Epithelial cell of prostate (primary cell): Measurements from ENCODE around the gene CCDC27.
"Not testable (repeated sequence)": the region's sequence is repeated elsewhere in the genome, so short reads cannot be mapped to it uniquely, and the experiment has no call there.

Experiments used
- DNase-seq: peaks from one replicate; pipeline ENCODE4 v3.0.0-alpha.2; 2011; ENCODE audit warnings: low read depth, low spot score
- H3K27ac ChIP-seq: fragments of 450-650 bp; 2 replicates; pipeline ENCODE4 v1.5.1; 2017; ENCODE audit warnings: mild to moderate bottlenecking

The CCDC27 gene

GRCh38 chr1:3787349-3787715 lies 35.1 kb downstream of the CCDC27 start:
- DNase-seq: no peak
- H3K27ac ChIP-seq: no peak overlapping the region

DNA sequence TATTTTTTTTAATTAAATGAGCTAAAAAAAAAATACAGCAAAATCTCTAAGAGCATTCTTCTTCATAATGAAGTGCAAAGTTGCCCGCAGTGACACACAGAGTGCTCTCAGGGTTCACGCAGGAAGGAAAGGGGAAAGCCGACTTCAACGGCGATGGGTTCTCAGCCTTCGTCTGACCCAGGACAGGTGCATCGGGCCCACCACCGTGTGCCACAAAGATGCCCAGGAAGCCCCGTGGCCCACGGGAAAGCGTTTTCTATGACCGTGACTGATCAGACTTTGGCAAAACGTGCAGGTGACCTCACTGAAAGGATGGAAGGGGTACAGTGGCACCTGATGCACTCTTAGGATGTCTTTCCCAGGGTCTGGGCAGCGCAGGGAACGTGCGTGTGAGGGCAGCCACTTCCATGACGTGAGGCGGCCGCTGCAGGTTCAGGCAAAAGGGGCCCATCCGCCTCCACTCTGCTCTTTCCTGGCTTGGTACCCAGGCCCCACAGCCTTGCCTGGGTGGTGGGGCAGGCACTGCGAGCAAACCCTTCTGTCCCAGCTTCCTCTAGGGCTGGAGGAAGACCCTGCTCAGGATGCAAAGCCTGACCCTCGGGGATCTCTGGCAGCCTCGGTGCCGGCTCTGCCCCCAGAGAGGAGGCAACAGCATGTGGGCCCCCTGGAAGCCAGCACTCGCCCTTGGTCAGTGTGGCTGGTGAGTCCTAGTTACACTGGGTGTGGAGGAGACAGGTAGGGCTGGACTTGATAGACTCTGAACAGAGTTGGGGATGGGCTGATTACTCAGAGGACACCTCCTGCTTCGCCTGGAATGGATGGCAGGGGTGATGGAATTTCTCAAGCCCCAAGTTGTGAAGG lies 35.7 kb downstream of the CCDC27 start:
- H3K27ac ChIP-seq: peak overlapping the region; percentile 30
- DNase-seq: no peak

DNA sequence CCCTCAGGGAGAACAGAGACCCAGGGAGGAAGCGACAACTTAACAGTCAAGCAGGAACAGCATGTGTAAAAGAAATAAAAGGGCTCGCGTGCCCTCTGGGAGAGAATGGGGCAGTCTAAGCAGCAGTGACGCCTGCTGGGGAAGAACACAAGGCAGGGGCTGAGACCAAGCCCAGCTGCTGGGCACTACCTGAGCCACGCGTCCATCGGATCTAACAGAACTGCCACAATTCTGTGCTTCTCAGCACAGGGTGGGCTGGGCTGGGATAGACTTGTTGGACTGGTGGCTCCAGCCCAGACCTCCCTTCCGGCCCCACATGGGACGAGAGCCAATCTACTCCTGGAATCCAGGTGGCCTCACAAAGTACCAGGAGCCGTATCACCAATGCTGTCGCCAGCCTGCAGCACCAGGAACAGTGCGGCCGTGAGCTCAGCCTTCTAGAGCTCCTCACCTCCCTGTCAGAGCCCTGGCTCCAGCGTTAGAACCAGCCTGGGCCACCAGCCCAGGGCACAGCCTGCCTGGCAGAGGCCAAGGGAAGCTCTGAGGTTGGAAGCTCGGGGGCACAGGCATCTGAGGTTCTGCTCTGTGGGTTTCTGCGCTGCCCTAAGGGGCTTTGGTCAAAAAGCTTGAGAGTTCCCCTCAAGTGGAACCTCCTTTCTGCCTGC lies 36.6 kb downstream of the CCDC27 start:
- H3K27ac ChIP-seq: peak overlapping the region; percentile 30
- no peak for DNase-seq

DNA sequence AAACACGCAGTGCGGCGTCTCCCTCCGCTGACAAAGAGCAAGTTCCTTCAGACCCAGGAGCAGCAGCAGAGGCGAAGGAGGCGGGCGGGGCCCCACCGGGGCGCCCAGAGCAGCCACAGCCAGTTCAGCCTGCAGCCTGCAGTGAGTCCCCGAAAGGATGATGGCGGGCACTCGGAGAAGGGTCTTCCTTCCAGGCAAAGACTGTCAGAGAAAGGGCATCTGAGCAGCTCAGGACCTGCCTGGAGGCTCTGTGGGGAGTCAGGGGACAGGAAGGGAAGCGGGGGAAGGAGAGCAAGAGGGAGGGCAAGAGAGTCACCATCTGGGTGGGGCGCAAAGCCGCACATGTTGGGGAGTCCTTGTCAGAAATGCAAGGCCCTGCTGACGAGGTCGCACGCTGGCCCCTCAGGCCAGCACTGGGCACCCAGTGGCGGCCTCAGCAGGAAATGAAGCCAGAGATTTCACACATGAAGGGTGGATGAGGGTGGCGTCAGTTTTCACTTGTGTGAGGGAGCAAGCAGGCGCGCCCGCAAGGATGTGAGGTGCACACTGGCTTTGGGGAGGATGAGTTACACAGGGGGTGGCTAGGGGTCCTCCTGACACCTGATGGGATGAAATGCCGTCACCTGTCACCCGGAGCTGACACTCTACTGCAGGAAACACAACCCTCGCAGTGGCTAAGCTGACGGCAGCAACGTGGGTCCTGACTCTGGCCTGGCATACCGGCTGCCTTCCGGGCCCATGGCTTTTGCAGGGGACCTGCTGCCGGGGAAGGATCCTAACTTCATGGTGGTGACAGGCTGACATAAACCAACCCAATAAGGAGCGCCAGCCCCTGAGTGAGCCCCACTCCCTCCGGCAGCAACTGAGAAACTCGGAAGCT lies 37.4 kb downstream of the CCDC27 start:
- no peak for DNase-seq

GRCh38 chr1:3790500-3790923 lies 38.3 kb downstream of the CCDC27 start:
- DNase-seq: no peak
- H3K27ac ChIP-seq: no peak overlapping the region

More for the DNA sequence above, 37.4 kb downstream of the CCDC27 start:
- peak overlapping the region; percentile 30 for H3K27ac ChIP-seq

DNA sequence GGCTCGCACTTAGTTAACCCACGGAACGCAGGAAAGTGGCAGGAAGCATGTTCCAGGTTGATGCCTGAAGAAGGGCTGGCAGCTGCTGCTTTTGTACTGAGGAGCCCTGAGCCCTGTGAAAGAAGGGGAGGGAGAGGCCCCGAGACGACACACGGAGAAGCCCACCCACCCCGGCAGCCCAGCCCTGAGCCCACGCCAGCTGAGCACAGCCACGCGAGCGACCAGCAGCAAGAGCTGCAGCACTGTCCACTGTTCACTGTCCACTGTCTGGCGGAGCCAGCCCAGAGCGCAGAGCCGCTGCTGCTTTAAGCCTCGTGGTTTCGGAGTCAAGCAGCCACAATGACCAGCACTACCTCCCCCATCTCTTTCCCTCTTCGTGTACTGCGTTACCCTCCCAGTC lies 38.7 kb downstream of the CCDC27 start:
- DNase-seq: no peak
- H3K27ac ChIP-seq: no peak overlapping the region

DNA sequence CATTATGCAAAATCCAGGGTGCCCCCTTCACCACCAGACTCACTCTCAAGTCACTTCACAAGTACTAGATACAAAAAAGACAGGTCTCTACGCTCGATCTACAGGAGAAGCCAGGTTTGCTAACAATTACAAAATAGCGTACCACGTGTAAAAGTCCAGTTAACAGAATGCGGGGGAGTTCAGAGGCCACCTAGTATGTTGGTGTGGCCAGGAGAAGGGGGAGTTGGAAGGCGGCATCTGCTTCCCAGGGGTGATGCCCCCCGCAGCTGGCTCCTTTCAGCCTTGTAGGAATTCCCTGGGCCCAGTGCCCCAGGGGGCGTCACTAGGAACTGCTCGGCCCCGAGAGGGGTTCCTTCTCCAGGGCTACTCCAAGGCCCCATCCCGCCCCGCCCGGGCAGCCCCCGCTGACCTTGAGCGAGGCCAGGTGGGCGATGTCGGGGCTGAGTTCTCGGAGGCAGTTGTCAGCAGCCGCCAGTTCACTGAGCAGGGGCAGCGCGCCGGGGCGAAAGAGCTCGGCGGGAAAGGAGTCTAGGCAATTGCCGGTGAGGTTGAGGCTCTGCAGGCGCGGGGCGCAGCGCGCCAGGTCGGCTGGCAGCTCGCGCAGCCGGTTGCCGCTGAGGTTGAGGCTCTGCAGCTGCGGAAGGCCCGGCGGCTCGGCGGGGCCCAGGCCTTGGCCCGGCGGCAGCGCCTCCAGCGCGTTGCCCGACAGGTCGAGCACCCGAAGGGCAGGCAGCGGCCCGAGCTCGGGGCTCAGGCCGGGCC lies 43.4 kb downstream of the CCDC27 start:
- H3K27ac ChIP-seq: peak overlapping the region; percentile 33
- DNase-seq: no peak

DNA sequence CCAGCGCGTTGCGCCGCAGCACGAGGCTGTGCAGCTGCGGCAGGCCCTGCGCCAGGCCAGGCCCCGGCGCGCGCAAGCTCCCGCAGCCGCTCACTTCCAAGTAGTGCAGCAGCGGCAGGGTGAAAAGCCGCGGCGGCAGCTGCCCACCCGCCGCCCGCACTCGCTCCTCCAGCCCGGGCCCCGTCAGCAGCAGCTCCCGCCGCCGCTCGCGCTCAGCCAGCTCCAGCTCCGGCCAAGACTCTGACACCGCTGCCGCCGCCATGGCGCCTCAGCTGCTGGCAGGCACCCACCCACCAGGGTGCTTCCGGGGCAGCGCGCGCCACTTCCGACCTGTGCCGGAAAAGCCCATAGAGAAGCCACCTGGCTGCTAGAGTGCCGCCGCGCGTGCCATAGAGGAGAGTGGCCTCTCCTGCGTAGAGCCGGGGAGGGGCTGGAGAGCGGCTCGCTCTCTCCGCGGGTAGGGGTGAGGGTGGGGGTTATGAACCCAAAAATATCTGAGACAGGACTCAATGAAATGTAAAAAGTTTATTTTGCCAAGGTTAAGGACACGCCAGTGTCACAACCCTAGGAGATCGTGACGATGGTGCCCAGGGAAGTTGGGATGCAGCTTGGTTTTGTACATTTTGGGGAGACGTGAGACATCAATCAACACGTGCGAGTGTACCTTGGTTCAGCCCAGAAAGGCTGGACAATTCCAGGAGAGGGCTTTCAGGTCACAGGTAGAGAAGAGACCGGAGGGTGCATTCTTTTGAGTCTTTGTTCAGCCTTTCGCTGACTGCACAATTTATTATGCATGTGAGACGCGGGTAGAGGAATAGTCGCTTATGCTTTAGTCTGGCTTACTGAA lies 44.2 kb downstream of the CCDC27 start, which contains the start of gene LRRC47:
Gene LRRC47 (minus strand): TSS at position 284 of the 847 bp plus-strand sequence. CDS start 22 bp downstream, at position 262.
- DNase-seq: peak; percentile 59
- peak within 1 kb of the TSS; percentile 33 for H3K27ac ChIP-seq

GRCh38 chr1:3799976-3800685 lies 47.9 kb downstream of the CCDC27 start:
- no peak for DNase-seq
- no peak overlapping the region for H3K27ac ChIP-seq

- H3K27ac ChIP-seq, DNase-seq: not testable (repeated sequence)
Observed at GRCh38 chr1:3800795-3801194, 48.5 kb downstream of the CCDC27 start.

- no peak for DNase-seq
- H3K27ac ChIP-seq: no peak overlapping the region
Observed at GRCh38 chr1:3803905-3804626, 51.8 kb downstream of the CCDC27 start.

GRCh38 chr1:3804627-3804944 lies 52.3 kb downstream of the CCDC27 start:
- DNase-seq, H3K27ac ChIP-seq: not testable (repeated sequence)

DNA sequence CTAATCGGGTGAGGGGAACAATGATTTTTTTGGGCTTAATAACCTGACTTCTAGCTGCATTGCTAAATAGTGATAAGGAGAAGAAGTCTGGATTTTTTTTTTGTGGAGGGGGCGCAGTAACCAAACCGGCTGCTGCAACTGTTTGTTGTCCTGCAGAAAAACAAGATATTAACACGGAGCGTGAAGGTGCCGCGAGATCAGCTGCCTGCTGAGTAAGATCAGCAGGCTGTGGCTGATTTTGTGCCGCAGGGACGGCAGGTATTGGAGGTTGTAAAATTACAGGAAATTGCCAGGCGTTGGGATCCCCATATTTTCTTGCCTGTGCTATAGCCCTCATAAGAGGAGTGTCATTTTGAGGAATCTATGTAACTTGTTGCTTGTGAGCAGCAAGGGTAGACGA lies 52.8 kb downstream of the CCDC27 start:
- no peak for DNase-seq
- H3K27ac ChIP-seq: no peak overlapping the region

- no peak for DNase-seq
- H3K27ac ChIP-seq: no peak overlapping the region
Observed at GRCh38 chr1:3807769-3808168, 55.5 kb downstream of the CCDC27 start.

GRCh38 chr1:3809680-3810079 lies 57.4 kb downstream of the CCDC27 start:
- no peak for DNase-seq
- no peak overlapping the region for H3K27ac ChIP-seq

DNA sequence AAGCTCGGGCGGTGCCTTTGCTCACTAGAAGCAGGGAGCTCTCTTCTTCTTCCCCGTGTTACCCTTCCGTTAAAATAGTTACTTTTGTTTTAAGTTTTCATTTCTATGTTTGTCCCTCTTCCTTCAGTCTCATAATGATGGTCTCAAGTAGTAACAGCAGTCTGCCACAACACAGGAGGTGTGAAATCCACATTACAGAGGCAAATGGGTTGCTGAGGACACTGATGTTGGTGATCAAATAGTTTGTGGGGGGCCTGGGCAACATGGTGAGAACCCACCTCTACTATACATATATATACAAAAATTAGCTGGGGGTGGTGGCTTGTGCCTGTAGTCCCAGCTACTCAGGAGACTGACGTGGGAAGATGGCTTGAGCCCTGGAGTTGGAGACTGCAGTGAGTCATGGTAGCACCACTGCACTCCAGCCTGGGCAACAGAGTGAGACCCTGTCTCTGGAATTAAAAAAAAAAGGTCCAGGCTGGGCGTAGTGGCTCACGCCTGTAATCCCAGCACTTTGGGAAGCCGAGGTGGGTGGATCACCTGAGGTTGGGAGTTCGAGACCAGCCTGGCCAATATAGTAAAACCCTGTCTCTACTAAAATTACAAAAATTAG lies 58.0 kb downstream of the CCDC27 start:
- not testable (repeated sequence) for H3K27ac ChIP-seq, DNase-seq

DNA sequence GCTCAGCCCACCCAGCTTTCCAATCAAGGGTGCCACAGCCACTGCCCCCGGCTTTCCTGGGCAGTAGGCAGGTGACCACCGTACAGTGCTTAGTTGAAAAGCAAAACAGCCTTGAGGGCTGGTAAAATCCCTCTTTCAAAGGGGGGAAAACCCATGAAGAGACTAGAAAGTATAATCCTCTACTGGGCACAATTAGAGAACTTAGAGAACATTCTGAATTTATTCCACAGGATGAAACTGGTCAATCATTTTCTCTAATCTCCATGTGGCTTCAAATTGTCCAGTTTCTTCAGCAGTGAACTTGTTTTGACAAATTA lies 59.3 kb downstream of the CCDC27 start:
- no peak for DNase-seq
- H3K27ac ChIP-seq: no peak overlapping the region

DNA sequence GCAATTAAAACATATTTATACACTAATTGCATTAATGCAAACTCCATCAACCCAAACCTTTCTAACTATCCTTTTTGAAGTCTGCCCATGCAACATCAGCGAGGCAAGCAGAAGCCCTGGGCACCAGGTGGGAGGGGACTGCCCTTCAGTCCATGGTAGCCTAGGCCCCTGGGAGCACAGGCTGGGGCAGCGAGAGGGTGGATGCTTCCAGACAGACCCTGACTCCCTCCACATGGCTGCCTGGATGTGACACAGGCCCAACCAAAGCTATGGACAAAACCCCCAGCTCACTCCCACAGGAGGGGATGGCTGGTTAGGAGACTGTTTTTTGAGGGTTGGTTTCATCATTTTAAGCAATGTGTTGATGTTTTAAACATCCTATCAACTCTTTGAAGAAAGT lies 61.8 kb downstream of the CCDC27 start:
- no peak for DNase-seq

More for the DNA sequence above, 61.8 kb downstream of the CCDC27 start:
- no peak overlapping the region for H3K27ac ChIP-seq
